OCI-LY7 (cell line): Measurements from ENCODE around the gene POLR2L. TPM values are rescaled to one million over a fixed set of nuclear protein-coding genes. Genes with fewer than 3 reads are reported as not detected.

ENCODE experiments used
- BruUV-seq: library from RNA; stranded (reverse); fragments of 400-500 nt; replicated peaks from 2 replicates; lab custom pipeline; 2021; lab: Mats Ljungman, UMichigan
- CTCF ChIA-PET: fragments of 300-600 bp; sonication (Branson Sonifier 250); formaldehyde crosslinking; loops from one replicate; lab custom pipeline; 2022; ENCODE audit warnings: antibody characterized with exemption; ENCODE audit not compliant: unreplicated experiment; lab: Charles Lee
- POLR2A ChIA-PET: fragments of 300-600 bp; sonication (Branson Sonifier 250); formaldehyde crosslinking; loops from one replicate; lab custom pipeline; 2022; ENCODE audit warnings: antibody characterized with exemption; lab: Charles Lee
- DNase-seq: peaks from one replicate; pipeline ENCODE4 v3.0.0-alpha.2; 2015; ENCODE audit warnings: low spot score
- H2AFZ ChIP-seq: fragments of 200-600 bp; sonication (generic), shearing (Covaris generic); 2 replicates; pipeline ENCODE4 v1.6.1; 2014; ENCODE audit warnings: mild to moderate bottlenecking, antibody characterized with exemption, low read length, moderate library complexity
- H3K27ac ChIP-seq: fragments of 200-600 bp; sonication (generic); 2 replicates; pipeline ENCODE4 v1.5.1; 2014; ENCODE audit warnings: mixed run types, low read depth, mild to moderate bottlenecking, moderate library complexity, low read length, inconsistent platforms; ENCODE audit not compliant: poor library complexity, severe bottlenecking
- H3K36me3 ChIP-seq: fragments of 200-600 bp; sonication (generic); 2 replicates; pipeline ENCODE4 v1.6.1; 2014; ENCODE audit warnings: mild to moderate bottlenecking, antibody characterized with exemption, low read length, moderate library complexity, mixed read lengths; ENCODE audit not compliant: insufficient read depth
- H3K4me1 ChIP-seq: fragments of 200-600 bp; sonication (generic); 2 replicates; pipeline ENCODE4 v1.5.1; 2014; ENCODE audit warnings: mild to moderate bottlenecking, low read length; ENCODE audit not compliant: insufficient read depth, poor library complexity, severe bottlenecking
- H3K4me2 ChIP-seq: fragments of 200-600 bp; sonication (generic); 2 replicates; pipeline ENCODE4 v1.6.1; 2014; ENCODE audit warnings: mild to moderate bottlenecking, low read length
- H3K4me3 ChIP-seq: fragments of 200-600 bp; sonication (generic); 2 replicates; pipeline ENCODE4 v1.5.1; 2014; ENCODE audit warnings: mild to moderate bottlenecking, low read depth, low read length; ENCODE audit not compliant: poor library complexity, severe bottlenecking
- H3K79me2 ChIP-seq: fragments of 200-600 bp; sonication (generic); 2 replicates; pipeline ENCODE4 v1.6.1; 2016; ENCODE audit warnings: low read depth, mild to moderate bottlenecking, low read length, moderate library complexity, mixed read lengths; ENCODE audit not compliant: insufficient read depth
- H3K9me2 ChIP-seq: fragments of 200-600 bp; sonication (generic); 2 replicates; pipeline ENCODE4 v1.6.1; 2016; ENCODE audit warnings: mild to moderate bottlenecking, low read length, mixed read lengths; ENCODE audit not compliant: insufficient read depth
- H3K9me3 ChIP-seq: fragments of 200-600 bp; sonication (generic); 2 replicates; pipeline ENCODE4 v1.6.1; 2014; ENCODE audit warnings: mild to moderate bottlenecking, mixed run types, low read length, mixed read lengths
- H4K20me1 ChIP-seq: fragments of 200-600 bp; sonication (generic); 2 replicates; pipeline ENCODE4 v1.6.1; 2014; ENCODE audit warnings: mild to moderate bottlenecking, antibody characterized with exemption, low read length, moderate library complexity, mixed read lengths; ENCODE audit not compliant: insufficient read depth
- EZH2phosphoT487 ChIP-seq: fragments of 200-600 bp; sonication (generic); IDR thresholded peaks from 2 replicates; pipeline ENCODE4 v1.6.1; 2018; ENCODE audit warnings: low read depth, borderline replicate concordance, mild to moderate bottlenecking, mixed run types, antibody characterized with exemption, low read length, moderate library complexity, mixed read lengths
- intact Hi-C: fragments of 100-400 bp; cut with micrococcal nuclease; formaldehyde crosslinking; loops from one replicate; pipeline ENCODE4 v1.10.0; 2022; ENCODE audit not compliant: unreplicated experiment
- total RNA-seq, 2 experiments: library from RNA; depleted of rRNA in 1 of 2; stranded (reverse); fragments of >200 nt in 1 of 2; shearing (Covaris generic) in 1 of 2; gene quantifications; 2 replicates each; pipeline ENCODE4 v1.2.3, GENCODE V29; 2014 to 2022
- TF ChIP-seq, protein P1 (sequence below): fragments of 200-600 bp; sonication (generic); conservative IDR thresholded peaks from 2 replicates; pipeline ENCODE4 v1.5.1; 2014; ENCODE audit warnings: mild to moderate bottlenecking, antibody characterized with exemption, low read length, moderate library complexity, mixed read lengths

Gene POLR2L
- total RNA-seq, 2 experiments from 2014 or later, result 88.3 to 206 TPM

DNA sequence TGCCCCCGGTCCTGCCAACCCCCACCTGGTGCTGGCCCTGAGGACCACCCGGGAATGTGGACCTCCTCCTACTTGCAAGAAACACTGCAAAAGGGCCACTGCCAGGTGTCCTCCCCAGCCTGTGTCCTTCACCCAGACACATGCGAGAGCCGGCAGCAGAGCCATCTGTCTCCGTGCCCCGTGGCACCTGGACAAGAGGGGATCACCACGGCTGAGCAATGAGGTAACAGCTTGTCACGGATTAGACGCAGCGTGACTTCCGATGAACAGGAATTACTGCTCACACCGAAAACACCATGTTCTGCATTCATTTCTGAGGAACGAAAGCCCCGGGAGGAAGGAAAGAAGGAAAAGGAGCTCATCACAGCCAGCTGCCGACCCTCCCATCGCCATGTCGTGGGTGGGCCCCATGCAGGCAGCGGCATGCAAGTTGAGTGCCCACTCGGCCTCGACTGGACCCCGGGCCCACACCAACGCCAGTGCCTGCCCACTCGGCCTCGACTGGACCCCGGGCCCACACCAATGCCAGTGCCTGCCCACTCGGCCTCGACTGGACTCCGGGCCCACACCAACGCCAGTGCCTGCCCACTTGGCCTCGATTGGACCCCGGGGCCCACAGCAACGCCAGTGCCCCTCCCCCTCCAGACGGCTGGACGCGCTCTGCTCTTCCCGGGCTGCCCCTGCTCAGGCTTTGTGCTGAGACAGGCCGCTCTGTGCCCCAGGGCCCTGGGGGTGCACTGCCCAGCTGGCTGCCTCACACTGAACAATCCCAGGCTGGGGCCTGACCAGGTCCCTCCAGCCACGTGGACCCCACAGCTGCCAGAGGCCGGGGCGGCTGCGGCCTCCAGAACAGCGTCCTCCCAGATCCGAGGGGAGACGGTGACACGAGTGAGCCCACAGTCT lies 46.2 kb upstream of the POLR2L start:
- Histone ChIP-seq H3K4me3 (no peak overlapping the region), H3K4me2 (no peak overlapping the region), H3K79me2 (no peaks in the 10 kb centered on the region), H3K36me3 (peaks cover 25% of the 10 kb centered on the region), H3K9me2 (no peaks in the 10 kb centered on the region), H3K9me3 (no peaks in the 10 kb centered on the region), H4K20me1 (no peaks in the 10 kb centered on the region), H3K4me1 (no peaks in the 10 kb centered on the region), H2AFZ (no peak overlapping the region), H3K27ac (no peak overlapping the region)
- CTCF ChIA-PET, result no interaction called here
- POLR2A ChIA-PET, result no interaction called here
- DNase-seq, result no peak
- intact Hi-C loops, result no loop called here
- TF ChIP-seq, protein P1, sequence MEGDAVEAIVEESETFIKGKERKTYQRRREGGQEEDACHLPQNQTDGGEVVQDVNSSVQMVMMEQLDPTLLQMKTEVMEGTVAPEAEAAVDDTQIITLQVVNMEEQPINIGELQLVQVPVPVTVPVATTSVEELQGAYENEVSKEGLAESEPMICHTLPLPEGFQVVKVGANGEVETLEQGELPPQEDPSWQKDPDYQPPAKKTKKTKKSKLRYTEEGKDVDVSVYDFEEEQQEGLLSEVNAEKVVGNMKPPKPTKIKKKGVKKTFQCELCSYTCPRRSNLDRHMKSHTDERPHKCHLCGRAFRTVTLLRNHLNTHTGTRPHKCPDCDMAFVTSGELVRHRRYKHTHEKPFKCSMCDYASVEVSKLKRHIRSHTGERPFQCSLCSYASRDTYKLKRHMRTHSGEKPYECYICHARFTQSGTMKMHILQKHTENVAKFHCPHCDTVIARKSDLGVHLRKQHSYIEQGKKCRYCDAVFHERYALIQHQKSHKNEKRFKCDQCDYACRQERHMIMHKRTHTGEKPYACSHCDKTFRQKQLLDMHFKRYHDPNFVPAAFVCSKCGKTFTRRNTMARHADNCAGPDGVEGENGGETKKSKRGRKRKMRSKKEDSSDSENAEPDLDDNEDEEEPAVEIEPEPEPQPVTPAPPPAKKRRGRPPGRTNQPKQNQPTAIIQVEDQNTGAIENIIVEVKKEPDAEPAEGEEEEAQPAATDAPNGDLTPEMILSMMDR, result no peak
- TF ChIP-seq EZH2phosphoT487, result no peak
- no TSS peak for BruUV-seq

GRCh38 chr11:887589-887988 lies 45.3 kb upstream of the POLR2L start:
- Histone ChIP-seq H3K36me3 (peaks cover 35% of the 10 kb centered on the region), H3K4me1 (no peaks in the 10 kb centered on the region), H3K9me3 (no peaks in the 10 kb centered on the region), H3K79me2 (no peaks in the 10 kb centered on the region), H2AFZ (no peak overlapping the region), H3K9me2 (no peaks in the 10 kb centered on the region), H3K4me2 (no peak overlapping the region), H3K4me3 (no peak overlapping the region), H3K27ac (no peak overlapping the region), H4K20me1 (no peaks in the 10 kb centered on the region)
- no peak for DNase-seq
- BruUV-seq, result no TSS peak
- ChIA-PET CTCF (no interaction called here), POLR2A (no interaction called here)
- TF ChIP-seq, protein P1, result no peak
- no peak for TF ChIP-seq EZH2phosphoT487
- intact Hi-C loops, result no loop called here

- POLR2A ChIA-PET, result interaction anchor here (0.6 kb wide), 1 partner anchor 392 kb away, joined by 3 read pairs; no protein-coding TSS in a partner anchor
- no peaks in the 10 kb centered on the region for H3K79me2 ChIP-seq
Measured at GRCh38 chr11:886568-886967, 44.2 kb upstream of the POLR2L start.

More at GRCh38 chr11:886568-886967, 44.2 kb upstream of the POLR2L start:
- intact Hi-C loops, result no loop called here
- no peak overlapping the region for H3K4me3 ChIP-seq
- H3K4me2 ChIP-seq, result no peak overlapping the region
- peaks cover 41% of the 10 kb centered on the region for H3K36me3 ChIP-seq
- CTCF ChIA-PET, result no interaction called here
- H3K9me3 ChIP-seq, result no peaks in the 10 kb centered on the region
- H3K4me1 ChIP-seq, result no peaks in the 10 kb centered on the region
- H3K9me2 ChIP-seq, result no peaks in the 10 kb centered on the region
- no TSS peak for BruUV-seq
- H3K27ac ChIP-seq, result no peak overlapping the region
- no peak for DNase-seq
- no peaks in the 10 kb centered on the region for H4K20me1 ChIP-seq
- no peak for TF ChIP-seq EZH2phosphoT487
- TF ChIP-seq, protein P1, result no peak
- H2AFZ ChIP-seq, result no peak overlapping the region
